Chondrocyte (in vitro differentiated cells): ENCODE measurements around the gene MAP2K5. TPM values are rescaled to one million over a fixed set of nuclear protein-coding genes. Genes with fewer than 3 reads are reported as not detected.

Experiments
- DNase-seq: peaks from one replicate; pipeline ENCODE4 v3.0.0; 2021; ENCODE audit warnings: mixed read lengths, low spot score
- H3K27ac Mint-ChIP-seq: one replicate; pipeline ENCODE4 v1.8.0; 2021; ENCODE audit warnings: mild to moderate bottlenecking, moderate library complexity, mixed read lengths; ENCODE audit not compliant: unreplicated experiment
- H3K27me3 Mint-ChIP-seq: 2 replicates; pipeline ENCODE4 v1.8.0; 2021; ENCODE audit warnings: low read depth, mixed read lengths
- H3K36me3 Mint-ChIP-seq: 2 replicates; pipeline ENCODE4 v1.8.0; 2021; ENCODE audit warnings: low read depth, mixed read lengths
- H3K4me1 Mint-ChIP-seq: 2 replicates; pipeline ENCODE4 v1.8.0; 2021; ENCODE audit warnings: low read depth, mild to moderate bottlenecking, mixed read lengths
- H3K4me3 Mint-ChIP-seq: one replicate; pipeline ENCODE4 v1.8.0; 2021; ENCODE audit warnings: mild to moderate bottlenecking, moderate library complexity, mixed read lengths; ENCODE audit not compliant: unreplicated experiment
- H3K9me3 Mint-ChIP-seq: 2 replicates; pipeline ENCODE4 v1.8.0; 2021; ENCODE audit warnings: low read depth, mixed read lengths
- CTCF ChIP-seq: fragments of 200-600 bp; sonication (generic); IDR thresholded peaks from 2 replicates; pipeline ENCODE4 v1.5.0; 2021; ENCODE audit warnings: antibody characterized with exemption, mild to moderate bottlenecking, moderate library complexity
- total RNA-seq: library from RNA; stranded (reverse); gene quantifications from 3 replicates; pipeline ENCODE4 v1.2.1, GENCODE V29; 2021

Gene MAP2K5
- total RNA-seq, 1 donor from 2014 or later = 14.0 TPM

DNA sequence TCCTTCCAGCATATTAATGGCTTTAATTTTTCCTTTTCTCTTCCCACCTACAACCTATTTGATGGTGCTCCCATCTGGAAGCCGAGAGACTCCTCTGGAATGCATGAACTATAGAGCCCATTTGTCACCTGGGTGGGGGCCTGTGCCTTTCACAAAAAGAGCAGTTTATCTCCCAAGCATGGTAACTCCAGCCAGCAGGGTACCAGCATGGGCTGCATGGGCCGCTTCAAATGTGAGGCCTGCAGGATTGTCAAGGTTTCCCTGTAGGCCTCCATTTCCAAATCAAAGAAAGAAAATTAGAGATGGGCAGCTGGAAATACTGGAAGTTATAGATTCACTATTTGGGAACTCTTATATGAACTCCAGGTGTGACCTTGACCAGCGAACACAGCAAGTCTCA is 232.1 kb downstream of the MAP2K5 start:
- TF ChIP-seq CTCF = no peak
- no peaks in the 10 kb centered on the region for H3K27me3 Mint-ChIP-seq
- H3K36me3 Mint-ChIP-seq = peaks cover 3% of the 10 kb centered on the region
- no peak overlapping the region for H3K4me3 Mint-ChIP-seq
- no peaks in the 10 kb centered on the region for H3K9me3 Mint-ChIP-seq
- H3K27ac Mint-ChIP-seq = no peak overlapping the region
- no peak for DNase-seq
- no peaks in the 10 kb centered on the region for H3K4me1 Mint-ChIP-seq

DNA sequence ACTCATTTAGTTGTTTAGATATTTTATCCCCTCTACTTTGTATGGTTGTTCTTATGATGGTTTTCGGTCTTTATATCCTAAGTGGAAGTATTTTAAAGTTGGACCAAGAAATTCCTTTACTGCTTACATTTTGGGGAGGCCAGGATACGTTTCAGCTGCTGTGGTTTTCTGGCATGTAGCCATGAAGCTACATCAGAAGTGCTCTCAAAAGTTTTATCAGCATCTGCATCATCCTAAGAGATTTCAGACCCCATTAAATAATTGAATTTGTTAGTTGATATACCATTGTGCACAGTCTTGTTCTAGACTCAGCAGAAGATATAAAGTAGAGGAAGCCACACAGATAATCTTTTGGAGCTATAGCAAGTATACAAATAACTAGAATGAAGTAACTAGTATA is 232.7 kb downstream of the MAP2K5 start:
- Mint-ChIP-seq H3K27me3 (no peaks in the 10 kb centered on the region), H3K9me3 (no peaks in the 10 kb centered on the region), H3K4me3 (no peak overlapping the region), H3K36me3 (peaks cover 3% of the 10 kb centered on the region), H3K27ac (no peak overlapping the region), H3K4me1 (no peaks in the 10 kb centered on the region)
- no peak for DNase-seq
- no peak for TF ChIP-seq CTCF

GRCh38 chr15:67775998-67776397 is 233.5 kb downstream of the MAP2K5 start:
- Mint-ChIP-seq H3K4me1 (no peaks in the 10 kb centered on the region), H3K4me3 (no peak overlapping the region), H3K27ac (no peak overlapping the region), H3K27me3 (no peaks in the 10 kb centered on the region), H3K36me3 (peaks cover 3% of the 10 kb centered on the region), H3K9me3 (no peaks in the 10 kb centered on the region)
- DNase-seq = no peak
- no peak for TF ChIP-seq CTCF

- Mint-ChIP-seq H3K9me3 (no peaks in the 10 kb centered on the region), H3K4me1 (no peaks in the 10 kb centered on the region), H3K27me3 (no peaks in the 10 kb centered on the region), H3K36me3 (peaks cover 5% of the 10 kb centered on the region), H3K4me3 (no peak overlapping the region), H3K27ac (no peak overlapping the region)
- no peak for DNase-seq
- no peak for TF ChIP-seq CTCF
Observed at GRCh38 chr15:67776600-67776999, 234.1 kb downstream of the MAP2K5 start.

- no peak for DNase-seq
- Mint-ChIP-seq H3K9me3 (no peaks in the 10 kb centered on the region), H3K4me1 (no peaks in the 10 kb centered on the region), H3K4me3 (no peak overlapping the region), H3K27me3 (no peaks in the 10 kb centered on the region), H3K36me3 (peaks cover 5% of the 10 kb centered on the region), H3K27ac (no peak overlapping the region)
- no peak for TF ChIP-seq CTCF
Observed at GRCh38 chr15:67777071-67777470, 234.6 kb downstream of the MAP2K5 start.
